GM18909 (cell line): ENCODE data around the gene SLC35E3.

Experiments
- ATAC-seq: cut with Tn5 transposase; IDR thresholded peaks from one replicate; pipeline ENCODE4 v1.9.1; 2021; ENCODE audit warnings: mild to moderate bottlenecking; ENCODE audit not compliant: unreplicated experiment, poor library complexity

The SLC35E3 gene

DNA sequence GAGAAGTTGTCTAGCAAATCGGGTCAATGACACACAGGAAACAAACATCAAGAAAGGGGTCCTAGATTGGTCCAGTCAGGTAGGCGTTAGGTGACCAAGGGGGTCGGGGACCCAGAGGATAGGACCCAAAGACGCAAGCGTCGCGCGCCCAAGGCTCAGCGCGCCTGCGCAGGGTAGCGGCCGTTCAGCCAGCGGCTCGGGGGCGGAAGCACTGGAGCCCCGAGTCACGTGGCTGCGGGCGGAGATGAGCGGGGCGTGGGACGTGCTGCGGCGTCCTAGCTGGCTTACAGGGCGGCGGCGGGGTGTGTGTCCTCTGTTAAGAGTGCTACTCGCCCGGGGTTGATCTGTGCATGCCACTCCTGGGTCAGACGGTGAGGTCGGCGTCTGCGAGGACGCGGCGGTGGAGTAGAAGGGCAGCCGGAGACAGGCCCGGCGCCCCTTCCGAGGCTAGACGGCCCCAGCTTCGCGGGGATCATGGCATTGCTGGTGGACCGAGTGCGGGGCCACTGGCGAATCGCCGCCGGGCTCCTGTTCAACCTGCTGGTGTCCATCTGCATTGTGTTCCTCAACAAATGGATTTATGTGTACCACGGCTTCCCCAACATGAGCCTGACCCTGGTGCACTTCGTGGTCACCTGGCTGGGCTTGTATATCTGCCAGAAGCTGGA, at the start of gene SLC35E3:
Gene SLC35E3 (plus strand): TSS at position 273 of the 668 bp plus-strand sequence. CDS start 202 bp downstream, at position 475.
- peak; percentile 98 for ATAC-seq

DNA sequence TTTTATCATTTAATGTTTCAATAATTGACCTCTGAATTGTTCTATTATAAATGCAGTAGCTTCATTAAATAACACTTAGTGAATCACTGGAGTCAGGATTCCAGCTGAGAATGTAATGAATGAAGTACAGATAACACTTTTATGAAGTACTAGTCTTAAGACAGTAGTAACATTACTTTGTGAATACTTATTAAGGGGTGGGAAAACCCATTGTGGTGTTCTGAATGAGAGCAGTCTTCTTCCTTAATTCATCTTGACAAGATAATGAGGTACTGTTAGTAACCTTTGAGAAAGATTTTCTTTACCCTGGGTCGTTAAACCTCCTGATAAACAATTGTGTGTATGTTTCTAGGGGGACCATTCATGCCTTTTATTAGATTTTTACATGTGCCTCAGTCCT, 46.5 kb upstream of the SLC35E3 start:
- ATAC-seq, result no peak

DNA sequence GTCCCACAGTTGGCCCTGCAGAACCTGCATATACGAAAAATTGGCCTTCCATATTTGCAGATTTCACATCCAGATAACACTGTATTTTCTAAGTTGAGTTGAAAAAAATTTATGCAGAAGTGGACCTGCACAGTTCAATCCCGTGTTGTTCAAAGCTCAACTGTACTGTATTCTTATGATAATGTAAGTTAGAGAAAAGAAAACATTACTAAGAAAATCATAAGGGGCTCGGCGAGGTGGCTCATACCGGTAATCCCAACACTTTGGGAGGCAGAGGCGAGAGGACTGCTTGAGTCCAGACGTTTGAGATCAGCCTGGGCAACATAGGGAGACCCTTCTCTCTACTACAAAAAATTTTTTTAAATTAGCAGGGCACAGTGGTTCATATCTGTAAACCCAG, 18.2 kb upstream of the SLC35E3 start:
- no peak for ATAC-seq

DNA sequence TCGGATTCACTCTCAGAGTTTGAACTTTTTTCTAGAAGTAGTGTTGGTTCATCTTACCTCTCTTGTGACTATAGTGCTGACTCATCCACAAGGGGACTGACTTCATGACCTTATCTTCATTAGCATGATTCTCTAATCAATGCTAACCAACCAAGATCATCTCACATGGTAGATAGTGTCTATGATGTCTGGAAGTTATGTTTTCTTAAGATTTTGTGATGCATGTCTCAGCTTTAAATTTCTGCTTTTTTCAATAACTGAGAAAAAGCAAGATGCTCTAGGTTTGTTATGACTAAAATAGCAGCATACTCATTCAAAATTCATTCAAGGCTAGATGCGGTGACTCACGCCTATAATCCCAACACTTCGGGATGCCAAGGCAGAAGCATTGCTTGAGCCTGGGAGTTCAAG, 12.3 kb upstream of the SLC35E3 start:
- no peak for ATAC-seq

DNA sequence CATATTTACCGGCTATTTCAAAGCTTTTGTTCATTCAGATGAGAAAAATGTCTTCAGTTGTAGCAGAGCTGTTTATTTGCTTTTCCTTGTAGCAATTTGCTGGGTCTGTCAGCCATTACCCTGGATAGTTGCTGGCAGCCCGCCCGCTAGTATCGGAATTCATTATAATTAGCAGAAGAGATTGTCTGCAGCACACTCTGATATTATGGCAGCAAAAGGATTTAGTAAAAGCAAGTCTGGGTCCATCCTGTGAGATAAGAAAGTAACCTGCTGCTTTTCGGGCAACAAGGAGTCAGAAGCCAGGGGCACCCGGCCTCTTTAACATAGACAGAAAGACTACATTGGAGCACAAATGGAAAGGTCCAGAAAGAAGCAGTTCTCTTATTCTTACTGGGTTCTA, 6.1 kb upstream of the SLC35E3 start:
- ATAC-seq, result no peak

DNA sequence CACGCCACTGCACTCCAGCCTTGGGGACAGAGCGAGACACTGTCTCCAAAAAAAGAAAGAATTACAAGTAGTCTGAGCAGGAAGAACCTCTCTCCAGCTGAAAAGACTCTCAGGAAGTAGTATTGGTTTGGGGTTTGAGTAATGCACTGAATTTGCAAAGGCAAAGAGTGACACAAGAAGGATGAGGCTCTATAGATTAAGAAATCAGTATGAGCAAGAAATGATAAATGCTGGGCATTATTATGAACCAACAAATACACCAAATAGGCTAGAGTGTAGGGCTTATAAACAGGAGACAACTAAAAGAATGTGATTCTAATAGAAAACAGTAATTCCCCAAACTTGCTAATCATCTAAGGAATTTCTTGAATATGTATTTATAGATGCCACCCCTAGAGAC, 2.6 kb upstream of the SLC35E3 start:
- no peak for ATAC-seq

DNA sequence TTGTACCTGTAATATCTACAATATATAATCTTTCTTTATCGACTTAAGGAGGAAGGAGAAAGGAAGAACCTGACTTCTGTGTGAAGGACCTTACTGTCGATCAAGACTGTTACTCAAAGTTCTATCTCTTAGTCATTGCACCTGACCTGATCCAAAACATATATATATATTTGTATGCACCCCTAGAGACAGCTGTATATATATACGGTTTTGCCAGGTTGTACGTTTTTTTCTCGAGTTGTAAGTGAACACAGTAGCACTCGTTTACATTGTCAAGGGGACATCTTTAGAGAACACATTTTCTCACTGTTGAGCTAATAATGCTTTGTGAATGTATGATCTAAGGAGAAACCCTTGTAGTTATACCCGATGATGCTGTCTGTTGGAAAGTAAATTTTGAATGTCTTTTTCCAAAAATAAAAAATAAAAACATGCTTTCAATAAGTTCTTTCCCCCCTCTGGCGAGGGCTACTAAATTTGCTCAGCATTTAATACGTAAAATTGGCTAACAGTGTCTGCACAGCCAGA, 536 bp upstream of the SLC35E3 start:
- peak; percentile 2 for ATAC-seq

DNA sequence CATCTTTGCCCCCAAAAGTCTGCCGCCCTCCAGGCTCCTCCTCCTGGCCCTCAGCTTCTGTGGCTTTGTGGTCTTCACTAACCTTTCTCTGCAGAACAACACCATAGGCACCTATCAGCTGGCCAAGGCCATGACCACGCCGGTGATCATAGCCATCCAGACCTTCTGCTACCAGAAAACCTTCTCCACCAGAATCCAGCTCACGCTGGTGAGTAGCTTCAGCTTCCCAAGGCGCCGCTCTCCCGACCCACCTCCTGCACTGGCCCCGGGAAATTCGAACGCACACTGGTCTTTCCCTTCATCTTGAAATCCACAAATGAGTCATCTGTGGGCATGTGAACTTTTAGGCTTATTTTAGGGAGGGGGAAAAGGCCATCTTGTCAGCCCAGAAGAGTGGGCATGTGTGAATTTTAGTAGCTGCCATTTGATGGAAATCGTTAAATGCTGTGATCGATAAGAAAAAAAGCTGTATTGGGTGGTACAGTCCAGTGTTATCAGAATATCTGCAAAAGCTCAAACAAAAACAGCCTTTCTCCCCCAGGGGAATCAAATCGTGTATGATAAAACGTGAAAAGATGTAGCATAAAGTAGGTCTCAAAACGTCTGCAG, 700 bp downstream of the SLC35E3 start:
- ATAC-seq, result peak; percentile 51

DNA sequence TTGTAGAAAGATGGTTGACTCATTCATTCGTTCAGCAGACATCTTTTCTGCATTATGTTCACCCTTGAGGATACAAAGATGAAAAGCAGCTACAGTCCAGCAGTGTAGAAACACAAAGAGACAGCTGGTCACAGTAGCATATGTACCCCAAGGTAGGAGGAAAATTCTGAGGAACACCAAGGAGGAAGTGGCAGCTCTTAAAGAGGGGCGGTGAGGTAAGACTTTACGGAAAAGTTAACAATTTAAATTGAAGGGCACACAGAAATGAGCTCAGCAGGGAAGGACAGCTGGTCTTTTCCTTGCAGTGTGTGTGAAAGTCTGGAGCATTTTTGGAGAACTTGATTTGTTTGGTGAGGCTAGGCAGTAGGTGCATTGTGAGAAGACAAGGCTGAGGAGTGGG, 3.5 kb downstream of the SLC35E3 start:
- ATAC-seq, result no peak

DNA sequence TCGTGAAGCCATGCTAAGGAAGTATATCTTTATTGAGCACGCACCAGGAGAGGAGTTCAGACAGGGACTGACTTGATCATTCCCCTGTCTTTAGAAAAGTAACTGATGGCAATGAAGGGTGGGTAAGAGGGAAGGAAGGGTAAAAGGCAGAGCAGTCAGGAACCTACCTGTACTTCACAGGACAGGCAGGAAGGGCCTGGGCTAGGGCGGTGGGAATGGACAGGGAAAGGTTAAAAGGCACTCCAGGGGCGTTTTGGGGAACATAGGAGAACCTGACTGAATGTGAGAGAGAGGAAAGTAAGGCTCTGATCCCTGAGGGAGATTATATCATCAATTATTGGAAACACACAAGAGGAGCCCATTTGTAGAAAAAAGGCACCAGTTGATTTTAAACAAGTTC, 3.9 kb downstream of the SLC35E3 start:
- ATAC-seq, result no peak

DNA sequence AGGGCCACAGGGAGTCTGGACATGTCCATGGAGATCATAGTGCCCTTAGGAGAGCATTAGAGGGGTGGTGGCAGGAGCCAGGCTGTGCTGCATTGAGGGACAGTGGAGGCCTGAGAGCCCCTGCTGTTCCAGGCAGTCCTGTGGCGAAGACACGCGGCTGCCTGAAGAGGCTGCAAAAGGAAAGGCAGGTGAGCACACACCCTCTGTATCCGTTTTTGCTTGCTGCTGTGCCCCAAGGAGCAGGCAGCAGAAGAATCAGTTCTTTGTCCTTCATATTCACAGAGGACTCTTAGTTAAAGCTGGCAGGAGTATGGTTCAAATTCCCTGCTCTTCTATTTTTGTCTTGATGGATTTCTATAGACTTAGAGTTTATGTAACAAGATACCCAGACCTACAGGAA, 4.5 kb downstream of the SLC35E3 start:
- ATAC-seq, result no peak

DNA sequence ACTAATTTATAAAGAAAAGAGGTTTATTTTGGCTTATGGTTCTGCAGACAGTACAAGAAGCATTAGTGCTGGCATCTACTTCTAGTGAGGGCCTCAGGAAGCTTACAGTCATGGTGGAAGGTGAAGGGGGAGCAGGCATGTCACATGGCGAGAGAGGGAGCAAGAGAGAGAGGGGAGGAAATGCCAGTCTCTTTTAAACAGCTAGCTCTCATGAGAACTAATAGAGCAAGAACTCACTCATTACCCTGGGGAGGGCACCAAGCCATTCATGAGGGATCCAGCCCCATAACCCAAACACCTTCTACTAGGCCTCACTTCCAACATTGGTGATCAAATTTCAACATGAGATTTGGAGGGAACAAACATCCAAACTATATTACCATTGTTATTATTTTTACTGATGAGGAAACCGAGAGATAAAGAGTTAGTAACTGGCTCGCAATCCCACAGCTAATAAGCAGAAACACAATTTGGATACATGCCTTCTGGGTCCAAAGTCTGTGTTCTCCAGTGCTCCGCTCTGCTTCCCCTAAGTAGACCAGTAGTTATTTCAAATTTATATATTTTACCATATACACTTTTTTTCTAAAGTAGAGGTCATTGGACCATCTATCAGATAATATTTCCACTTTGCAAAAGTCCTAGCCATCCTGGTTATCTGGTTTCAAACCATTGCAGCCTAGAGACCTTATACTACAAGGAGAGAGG, 9.7 kb downstream of the SLC35E3 start:
- ATAC-seq, result no peak

DNA sequence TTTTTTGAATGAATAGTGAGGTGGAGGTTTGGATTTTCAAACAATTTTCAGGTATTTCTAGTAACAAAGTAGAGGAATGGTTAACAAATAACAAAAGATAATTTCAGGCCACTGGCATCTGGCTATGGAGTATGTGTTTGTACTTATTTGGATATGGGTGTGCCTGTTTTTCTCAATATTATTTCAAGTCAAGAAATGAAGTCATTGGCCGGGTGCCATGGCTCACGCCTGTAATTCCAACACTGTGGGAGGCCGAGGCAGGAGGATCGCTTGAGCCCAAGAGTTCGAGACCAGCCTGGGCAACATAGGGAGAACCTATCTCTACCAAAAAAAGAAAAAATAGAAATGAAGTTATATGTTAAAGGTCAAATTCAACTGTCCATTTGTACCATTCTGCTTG, 13.9 kb downstream of the SLC35E3 start:
- no peak for ATAC-seq

DNA sequence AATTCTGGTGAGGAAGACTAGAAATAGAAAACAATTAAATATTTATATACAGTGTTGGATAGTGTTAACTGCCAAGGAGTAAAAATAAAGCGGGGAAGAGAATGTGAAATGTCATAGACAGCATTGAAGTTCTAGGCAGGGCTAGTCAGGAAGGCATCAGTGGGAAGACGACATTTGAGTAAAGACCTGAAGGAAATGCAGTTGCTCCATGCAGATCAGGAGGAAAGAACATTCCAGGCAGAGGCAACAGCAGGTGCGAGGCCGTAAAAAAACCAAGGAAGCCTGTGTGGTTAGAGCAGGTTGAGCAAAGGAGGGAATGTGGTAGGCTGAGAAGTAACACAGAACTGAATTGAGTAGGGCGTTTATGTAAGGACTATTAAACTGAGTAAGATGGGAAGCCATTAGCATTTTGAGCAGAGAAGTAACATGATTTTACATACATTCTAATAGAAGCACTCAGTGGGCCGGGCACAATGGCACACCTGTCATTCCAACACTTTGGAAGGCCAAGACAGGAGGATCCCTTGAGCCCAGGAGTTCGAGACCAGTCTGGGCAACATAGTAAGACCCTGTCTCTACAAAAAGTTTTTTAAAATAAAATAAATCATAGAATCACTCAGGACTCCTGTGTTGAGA, 14.9 kb downstream of the SLC35E3 start:
- no peak for ATAC-seq

DNA sequence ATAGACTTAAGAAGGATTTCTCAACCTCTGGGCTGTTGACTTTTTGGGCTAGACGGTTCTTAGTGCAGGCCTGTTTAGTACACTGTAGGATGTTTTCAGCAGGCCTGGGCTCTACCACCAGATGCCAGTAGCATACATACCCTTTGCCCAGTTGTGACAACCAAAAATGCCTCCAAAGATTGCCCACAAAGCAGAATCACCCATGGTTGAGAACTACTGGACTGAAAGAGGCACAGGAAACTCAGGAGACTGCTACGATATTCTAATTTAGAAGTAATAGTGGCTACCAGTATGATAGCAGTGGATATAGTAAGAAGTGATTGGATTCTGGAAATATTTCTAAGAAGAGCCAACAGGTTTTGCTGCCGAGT, 15.5 kb downstream of the SLC35E3 start:
- no peak for ATAC-seq

DNA sequence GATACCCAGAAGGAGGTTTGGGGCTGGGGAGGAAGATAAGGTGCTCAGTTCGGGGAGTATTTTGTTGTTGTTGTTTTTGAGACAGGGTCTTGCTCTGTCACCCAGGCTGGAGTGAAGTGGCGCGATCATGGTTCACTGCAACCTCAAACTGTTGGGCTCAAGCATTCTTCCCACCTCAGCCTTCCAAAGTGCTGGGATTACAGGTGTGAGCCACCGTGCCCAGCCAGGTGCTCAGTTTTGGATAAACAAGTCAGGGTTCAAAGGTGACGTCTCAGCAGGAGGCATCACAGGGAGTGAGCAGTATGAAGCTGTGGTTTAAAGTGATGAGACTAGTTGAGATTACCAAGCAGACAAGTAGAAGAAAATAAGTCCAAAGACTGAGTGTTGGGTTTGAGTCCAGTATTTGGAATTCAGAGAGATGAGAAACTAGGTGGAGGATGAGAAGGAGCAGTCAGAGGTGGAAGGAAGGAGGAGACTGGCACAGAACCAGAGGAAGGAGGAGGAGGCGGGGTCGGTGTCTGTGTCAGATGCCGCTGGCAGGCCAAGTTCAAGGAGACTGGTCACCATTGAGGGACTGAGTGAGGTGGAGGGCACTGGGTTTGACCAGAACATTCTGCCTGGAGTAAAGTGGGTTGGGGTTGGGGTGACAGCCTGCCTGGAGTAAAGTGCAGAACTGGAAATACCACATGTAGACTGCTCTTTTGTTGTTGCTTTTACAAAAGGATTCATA, 16.1 kb downstream of the SLC35E3 start:
- ATAC-seq, result no peak

DNA sequence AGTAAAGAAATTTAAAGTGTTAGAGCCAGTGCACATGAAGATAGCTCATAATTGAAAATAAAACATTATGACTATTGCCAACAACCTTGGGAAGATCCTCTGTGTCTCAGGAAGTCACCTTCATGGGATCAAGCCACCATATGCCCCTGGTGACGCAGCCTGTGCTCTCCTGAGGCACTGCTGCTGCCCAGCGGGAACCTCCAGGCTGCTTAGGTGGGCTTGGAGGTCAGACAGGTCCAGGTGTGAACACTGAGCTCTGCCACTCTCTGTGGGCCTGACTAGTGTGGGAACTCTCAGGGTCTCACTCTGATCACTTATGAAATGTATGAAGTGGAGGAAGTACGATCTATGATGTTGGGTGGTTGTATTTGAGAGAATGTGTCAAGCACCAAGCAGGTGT, 16.7 kb downstream of the SLC35E3 start:
- ATAC-seq, result no peak

DNA sequence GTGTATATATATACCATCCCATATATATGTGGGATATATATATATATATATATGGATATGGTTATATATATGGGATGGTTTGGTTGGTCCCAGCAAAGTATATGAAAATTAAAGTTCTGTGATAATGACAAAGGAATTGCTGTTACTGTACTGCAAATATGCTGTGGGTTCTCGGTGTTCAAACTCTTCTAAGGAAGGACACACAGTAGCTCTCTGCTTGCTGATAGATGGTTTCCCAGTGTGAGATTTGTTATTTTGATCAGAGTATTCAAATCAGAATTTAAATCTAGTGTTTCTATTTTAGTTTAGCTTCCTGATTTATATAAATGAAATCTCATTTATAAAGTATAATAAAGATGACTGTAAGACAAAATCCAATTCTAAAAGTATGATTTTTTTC, 19.7 kb downstream of the SLC35E3 start:
- no peak for ATAC-seq

DNA sequence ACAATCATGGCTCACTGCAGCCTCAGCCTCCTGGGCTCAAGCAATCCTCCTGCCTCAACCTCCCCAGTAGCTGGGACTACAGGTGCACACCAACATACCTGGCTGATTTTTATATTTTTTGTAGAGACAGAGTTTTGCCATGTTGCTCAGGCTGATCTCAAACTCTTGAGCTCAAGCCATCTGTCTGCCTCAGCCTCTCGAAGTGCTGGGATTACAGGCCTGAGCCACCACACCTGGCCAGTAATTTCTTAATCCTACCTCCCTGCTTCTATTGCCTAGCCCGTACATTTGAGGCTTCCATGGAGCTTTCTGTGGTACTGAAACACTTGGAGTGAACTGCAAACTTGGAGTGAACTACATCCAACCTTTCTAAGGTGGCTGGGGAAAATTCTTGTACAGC, 20.7 kb downstream of the SLC35E3 start:
- no peak for ATAC-seq

DNA sequence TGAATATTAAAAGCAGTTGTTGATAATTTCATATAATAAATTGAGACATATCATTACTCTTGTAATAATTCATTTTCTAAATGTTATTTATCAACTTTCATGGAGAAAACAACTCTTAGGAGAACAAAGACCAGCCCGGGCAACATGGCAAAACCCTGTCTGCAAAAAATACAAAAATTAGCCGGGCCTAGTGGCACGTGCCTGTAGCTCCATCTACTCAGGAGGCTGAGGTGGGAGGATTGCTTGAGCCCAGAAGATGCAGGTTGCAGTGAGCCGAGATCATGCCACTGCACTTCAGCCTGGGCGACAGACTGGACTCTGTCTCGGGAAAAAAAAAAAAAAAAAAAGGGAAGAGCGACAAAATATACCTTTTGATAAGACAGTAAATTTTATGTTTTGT, 21.2 kb downstream of the SLC35E3 start:
- ATAC-seq, result no peak
